Stimulated activated CD4-positive, alpha-beta T cell treated with anti-CD3 and anti-CD28 coated beads, Interleukin-15, amount 100 ng/mL, for 24 hours (primary cell): ENCODE data around the gene HEXIM1.

ENCODE experiments used
- DNase-seq: peaks from one replicate; pipeline ENCODE4 v3.0.0-alpha.2; 2020

The HEXIM1 gene

DNA sequence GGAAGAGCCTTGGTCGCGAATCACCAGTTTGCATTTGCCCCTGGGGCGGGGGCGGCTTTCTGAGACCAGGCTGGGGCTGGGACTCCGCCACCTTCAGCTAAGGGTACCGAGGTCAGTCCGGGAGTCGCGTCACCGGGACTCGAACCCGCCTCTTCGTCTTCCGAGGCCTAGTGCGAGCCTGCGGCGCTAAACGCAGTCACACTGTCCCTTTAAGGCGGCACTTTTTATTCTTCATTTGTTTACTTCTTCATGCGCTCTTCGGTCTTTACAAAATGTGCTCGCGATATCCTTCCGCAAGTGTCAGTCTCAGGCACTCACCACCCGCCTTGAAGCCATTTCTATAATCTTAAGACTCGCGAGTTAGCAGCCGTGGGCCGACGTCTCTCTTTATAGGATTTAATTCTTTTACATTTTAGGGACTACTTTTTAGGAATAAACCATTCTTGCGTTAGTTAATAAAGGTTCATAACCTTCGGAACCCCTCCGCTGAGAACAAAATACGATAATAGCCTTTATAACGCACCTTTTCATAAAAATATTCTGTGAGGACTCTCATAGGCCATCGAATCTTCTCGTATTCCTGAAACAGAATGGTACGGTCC lies 593 bp upstream of the HEXIM1 start:
- peak; percentile 86 for DNase-seq

DNA sequence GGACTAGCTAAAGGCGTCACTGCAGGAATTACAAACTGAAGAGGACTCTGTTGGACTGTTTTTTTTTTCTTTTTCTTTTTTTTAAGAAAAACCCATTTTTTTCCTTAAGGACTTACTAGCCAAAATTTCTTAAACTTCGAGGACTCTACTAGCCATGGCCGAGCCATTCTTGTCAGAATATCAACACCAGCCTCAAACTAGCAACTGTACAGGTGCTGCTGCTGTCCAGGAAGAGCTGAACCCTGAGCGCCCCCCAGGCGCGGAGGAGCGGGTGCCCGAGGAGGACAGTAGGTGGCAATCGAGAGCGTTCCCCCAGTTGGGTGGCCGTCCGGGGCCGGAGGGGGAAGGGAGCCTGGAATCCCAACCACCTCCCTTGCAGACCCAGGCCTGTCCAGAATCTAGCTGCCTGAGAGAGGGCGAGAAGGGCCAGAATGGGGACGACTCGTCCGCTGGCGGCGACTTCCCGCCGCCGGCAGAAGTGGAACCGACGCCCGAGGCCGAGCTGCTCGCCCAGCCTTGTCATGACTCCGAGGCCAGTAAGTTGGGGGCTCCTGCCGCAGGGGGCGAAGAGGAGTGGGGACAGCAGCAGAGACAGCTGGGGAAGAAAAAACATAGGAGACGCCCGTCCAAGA lies 878 bp downstream of the HEXIM1 start:
- DNase-seq = peak; percentile 82

DNA sequence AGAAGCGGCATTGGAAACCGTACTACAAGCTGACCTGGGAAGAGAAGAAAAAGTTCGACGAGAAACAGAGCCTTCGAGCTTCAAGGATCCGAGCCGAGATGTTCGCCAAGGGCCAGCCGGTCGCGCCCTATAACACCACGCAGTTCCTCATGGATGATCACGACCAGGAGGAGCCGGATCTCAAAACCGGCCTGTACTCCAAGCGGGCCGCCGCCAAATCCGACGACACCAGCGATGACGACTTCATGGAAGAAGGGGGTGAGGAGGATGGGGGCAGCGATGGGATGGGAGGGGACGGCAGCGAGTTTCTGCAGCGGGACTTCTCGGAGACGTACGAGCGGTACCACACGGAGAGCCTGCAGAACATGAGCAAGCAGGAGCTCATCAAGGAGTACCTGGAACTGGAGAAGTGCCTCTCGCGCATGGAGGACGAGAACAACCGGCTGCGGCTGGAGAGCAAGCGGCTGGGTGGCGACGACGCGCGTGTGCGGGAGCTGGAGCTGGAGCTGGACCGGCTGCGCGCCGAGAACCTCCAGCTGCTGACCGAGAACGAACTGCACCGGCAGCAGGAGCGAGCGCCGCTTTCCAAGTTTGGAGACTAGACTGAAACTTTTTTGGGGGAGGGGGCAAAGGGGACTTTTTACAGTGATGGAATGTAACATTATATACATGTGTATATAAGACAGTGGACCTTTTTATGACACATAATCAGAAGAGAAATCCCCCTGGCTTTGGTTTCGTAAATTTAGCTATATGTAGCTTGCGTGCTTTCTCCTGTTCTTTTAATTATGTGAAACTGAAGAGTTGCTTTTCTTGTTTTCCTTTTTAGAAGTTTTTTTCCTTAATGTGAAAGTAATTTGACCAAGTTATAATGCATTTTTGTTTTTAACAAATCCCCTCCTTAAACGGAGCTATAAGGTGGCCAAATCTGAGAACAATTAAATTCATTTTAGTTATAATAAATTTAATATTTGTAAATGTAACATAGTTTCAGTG lies 1.7 kb downstream of the HEXIM1 start:
- peak; percentile 65 for DNase-seq

GRCh38 chr17:45150911-45151809 lies 2.9 kb downstream of the HEXIM1 start:
- DNase-seq = no peak

- DNase-seq = no peak
Measured at GRCh38 chr17:45155029-45155428, 6.8 kb downstream of the HEXIM1 start.

- no peak for DNase-seq
Measured at GRCh38 chr17:45155483-45155882, 7.2 kb downstream of the HEXIM1 start.

DNA sequence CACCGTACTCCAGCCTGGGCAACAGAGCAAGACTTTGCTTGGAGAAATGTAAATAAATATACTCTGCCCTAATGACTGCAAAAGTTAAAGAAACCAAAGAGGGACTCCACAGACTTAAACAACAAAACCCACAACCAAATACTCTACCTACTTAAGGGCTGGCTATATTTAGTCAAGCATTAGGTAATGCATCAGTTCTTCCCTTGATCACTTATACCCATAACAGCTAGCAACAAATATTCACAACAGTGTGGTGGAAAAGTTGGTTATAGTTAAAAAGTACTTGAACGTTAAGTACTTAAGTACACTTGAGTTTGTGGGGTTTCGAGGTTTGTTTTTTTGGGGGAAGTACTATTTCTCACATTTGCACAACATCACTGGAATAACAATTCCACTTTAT lies 8.0 kb downstream of the HEXIM1 start:
- no peak for DNase-seq

- DNase-seq = peak; percentile 63
Measured at GRCh38 chr17:45160447-45161287, 12.4 kb downstream of the HEXIM1 start.

GRCh38 chr17:45161288-45162024 lies 13.2 kb downstream of the HEXIM1 start, which contains the start of gene HEXIM2:
TSS of gene HEXIM2 (plus strand) at chr17:45161875. CDS start at chr17:45162794, 919 bp downstream.
- DNase-seq = peak; percentile 97

GRCh38 chr17:45162025-45162687 lies 13.9 kb downstream of the HEXIM1 start:
- DNase-seq = no peak

DNA sequence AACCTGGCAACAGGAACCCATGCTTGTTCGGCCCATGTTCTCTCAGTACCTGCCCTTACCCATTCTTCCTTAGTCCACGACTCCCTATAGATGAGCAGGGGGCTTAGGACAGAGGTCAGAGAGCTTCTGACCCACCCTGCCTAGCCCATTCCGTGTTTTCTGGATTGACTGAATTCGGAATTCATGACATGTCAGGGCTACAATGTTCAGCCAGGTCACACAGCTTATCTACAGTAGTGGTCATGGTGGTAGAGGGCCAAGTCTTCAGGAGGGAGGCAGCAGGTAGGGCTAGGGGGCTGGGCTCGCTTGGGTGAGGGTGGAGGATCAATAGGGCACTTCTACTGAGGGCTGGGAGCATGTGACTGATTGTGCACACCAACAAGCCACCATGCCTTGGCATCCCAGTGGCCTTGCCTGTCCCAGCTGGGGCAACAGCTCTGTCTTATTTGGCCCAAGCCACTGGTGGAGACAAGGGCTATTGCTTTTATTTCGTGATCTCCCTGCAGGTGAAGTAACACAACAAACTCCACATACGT lies 16.5 kb downstream of the HEXIM1 start:
- DNase-seq = no peak

- DNase-seq = no peak
Measured at GRCh38 chr17:45168991-45169752, 20.9 kb downstream of the HEXIM1 start.

DNA sequence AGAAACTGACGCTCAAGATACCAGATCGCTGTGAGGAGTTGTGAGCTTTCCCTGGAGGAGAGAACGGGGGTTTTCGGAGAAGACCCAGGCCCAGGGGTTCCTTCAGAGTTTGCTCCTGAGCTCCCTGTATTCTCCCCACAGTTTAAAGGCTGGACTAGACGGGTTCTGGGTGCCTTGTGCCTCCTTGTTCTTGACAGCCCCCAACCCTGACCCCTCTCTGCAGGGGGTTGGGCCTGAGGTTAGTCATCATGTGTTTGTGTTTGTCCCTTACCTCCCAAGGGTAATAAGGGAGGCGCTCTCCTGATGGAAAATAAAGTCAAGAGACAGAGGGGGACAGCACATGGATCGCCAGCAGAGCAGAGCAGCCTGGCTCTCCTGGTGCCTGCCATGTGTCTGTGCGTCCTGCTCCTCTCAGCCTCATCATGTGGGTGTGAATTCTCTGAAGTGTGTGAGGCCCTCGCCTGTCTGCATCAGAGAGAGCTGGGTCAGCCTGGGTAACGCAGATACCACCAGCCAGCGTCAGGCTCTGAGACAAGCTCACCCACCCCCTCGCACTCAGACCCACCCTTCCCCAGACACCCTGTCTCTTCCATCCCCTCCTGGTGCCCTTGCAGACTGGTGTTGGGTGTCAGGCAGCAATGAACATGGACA lies 22.1 kb downstream of the HEXIM1 start:
- DNase-seq = no peak

GRCh38 chr17:45170931-45171337 lies 22.7 kb downstream of the HEXIM1 start:
- no peak for DNase-seq

DNA sequence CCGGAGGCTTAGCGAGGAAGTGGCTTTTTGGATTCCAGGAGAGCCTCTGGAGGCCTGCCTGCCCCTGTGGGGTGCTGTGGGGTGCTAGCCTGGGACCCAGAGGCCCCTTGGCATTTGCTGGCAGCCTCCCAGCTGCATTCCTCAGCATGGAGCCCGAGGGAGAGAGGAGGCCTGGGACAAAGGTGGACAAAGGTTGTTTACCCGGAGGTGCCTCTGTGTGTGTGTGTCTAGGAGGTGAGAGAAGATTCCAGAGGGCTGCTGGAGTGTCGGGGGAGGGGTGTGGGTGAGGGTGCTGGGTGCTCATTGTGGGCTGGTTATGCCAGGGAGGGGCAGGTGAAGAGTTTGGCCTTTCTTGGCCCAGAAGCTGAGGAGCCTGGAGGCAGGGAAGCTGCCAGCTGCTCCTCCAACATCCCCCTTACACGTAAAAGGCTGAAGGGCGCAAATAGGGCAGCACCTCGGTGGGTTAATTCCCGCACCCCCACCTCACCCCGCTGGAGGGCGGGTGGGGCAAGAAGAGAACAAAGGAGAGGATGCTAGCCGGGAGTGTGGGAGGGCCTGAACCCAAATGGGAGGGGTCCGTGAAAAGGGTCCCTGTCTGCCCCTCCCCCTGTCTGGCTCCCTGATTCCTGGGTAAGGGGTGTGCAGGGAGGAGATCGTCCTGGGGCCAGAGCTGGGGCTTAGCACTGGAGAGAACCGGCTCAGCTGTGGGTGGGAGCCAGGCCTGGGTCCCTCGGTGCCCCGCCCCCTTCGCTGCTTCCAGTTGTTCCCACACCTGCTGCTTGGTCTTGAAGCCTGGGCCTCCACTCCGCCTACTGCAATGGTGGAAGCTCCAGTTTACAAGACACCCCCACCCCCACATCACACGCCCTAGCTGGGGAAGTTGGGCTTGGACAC lies 23.3 kb downstream of the HEXIM1 start:
- DNase-seq = no peak

- no peak for DNase-seq
Measured at GRCh38 chr17:45172232-45172540, 23.9 kb downstream of the HEXIM1 start.

GRCh38 chr17:45172541-45173286 lies 24.4 kb downstream of the HEXIM1 start:
- peak; percentile 68 for DNase-seq
